ENCODE results near the gene KIF3A. TPM values are rescaled to one million over a fixed set of nuclear protein-coding genes. Genes with fewer than 3 reads are reported as not detected.

Gene KIF3A
- total RNA-seq, 1 experiment from 2014 or later: 13.2 TPM

DNA sequence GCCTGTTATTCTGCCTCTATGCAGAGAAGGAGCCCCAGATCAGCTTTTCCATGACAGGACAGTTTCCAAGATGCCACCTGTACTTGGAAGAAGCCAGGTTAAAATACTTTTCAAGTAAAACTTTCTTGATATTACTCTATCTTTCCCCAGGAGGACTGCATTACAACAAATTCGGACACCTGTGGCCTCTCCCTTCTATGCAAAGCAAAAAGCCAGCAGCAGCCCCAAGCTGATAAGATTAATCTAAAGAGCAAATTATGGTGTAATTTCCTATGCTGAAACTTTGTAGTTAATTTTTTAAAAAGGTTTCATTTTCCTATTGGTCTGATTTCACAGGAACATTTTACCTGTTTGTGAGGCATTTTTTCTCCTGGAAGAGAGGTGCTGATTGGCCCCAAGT, 63.9 kb downstream of the KIF3A start:
- H3K79me2 ChIP-seq (ENCODE audit: insufficient read depth, low read length): no peaks in the 10 kb centered on the region
- no peak overlapping the region for H3K18ac ChIP-seq (ENCODE audit: insufficient read length, low read depth, low read length)
- H2BK120ac ChIP-seq (ENCODE audit: low read depth, low read length, poor library complexity, severe bottlenecking): no peak overlapping the region
- no peak overlapping the region for H3K9ac ChIP-seq (ENCODE audit: extremely low read depth, insufficient read length, low read length)
- H3K56ac ChIP-seq (ENCODE audit: insufficient read length, low read depth, low read length): no peak overlapping the region
- H2BK20ac ChIP-seq (ENCODE audit: low read depth, low read length, poor library complexity, severe bottlenecking): no peak overlapping the region
- H3T11ph ChIP-seq (ENCODE audit: low read length): no peak overlapping the region
- H3K23ac ChIP-seq (ENCODE audit: insufficient read length, low read depth, low read length): no peak overlapping the region
- H4K8ac ChIP-seq (replicated peaks; ENCODE audit: insufficient read length, low read depth, low read length): no peak overlapping the region
- no peak overlapping the region for H3K27ac ChIP-seq (ENCODE audit: insufficient read length, low read depth, low read length)
- H3K23me2 ChIP-seq (ENCODE audit: insufficient read length, low read depth, low read length, poor library complexity, severe bottlenecking): no peaks in the 10 kb centered on the region
- DNase-seq: no peak
- H2BK15ac ChIP-seq (ENCODE audit: low read depth, low read length): no peak overlapping the region
- H3K4me2 ChIP-seq (ENCODE audit: insufficient read depth, insufficient read length, low read length): no peak overlapping the region
- no peaks in the 10 kb centered on the region for H3K9me3 ChIP-seq (ENCODE audit: control insufficient read depth, low read depth, low read length)
- H3K27me3 ChIP-seq (ENCODE audit: insufficient read depth, low read length): no peaks in the 10 kb centered on the region
- H4K91ac ChIP-seq (ENCODE audit: insufficient read length, low read depth, low read length): no peak overlapping the region
- H3K4me1 Mint-ChIP-seq: peaks cover 13% of the 10 kb centered on the region in 2 experiments
- no peak overlapping the region for H2BK5ac ChIP-seq (ENCODE audit: insufficient read length, low read length)
- WGBS (ENCODE audit: extremely low coverage, insufficient read length, low lambda C conversion rate): no CpG with 5 or more reads among the region's 1 CpG
- no peak overlapping the region for H2BK12ac ChIP-seq (ENCODE audit: insufficient read length, low read depth, low read length)
- H3K4me3 Mint-ChIP-seq: no peak overlapping the region
- no peak overlapping the region for H3K27ac Mint-ChIP-seq
- peaks cover 0 to 7% (median 0%) of the 10 kb centered on the region in 3 experiments; a peak in 3 of 7 replicates for H3K36me3 Mint-ChIP-seq (ENCODE audit: insufficient read depth in 1 of 3, low read depth in 3 of 3)
- no peaks in the 10 kb centered on the region for H3K4me1 ChIP-seq (ENCODE audit: insufficient read depth, low read length)
- H3K79me1 ChIP-seq (ENCODE audit: insufficient read depth, low read depth, low read length, poor library complexity, severe bottlenecking): no peaks in the 10 kb centered on the region
- no peak overlapping the region for H3K4ac ChIP-seq (ENCODE audit: low read depth, low read length)
- TF ChIP-seq, protein P1, sequence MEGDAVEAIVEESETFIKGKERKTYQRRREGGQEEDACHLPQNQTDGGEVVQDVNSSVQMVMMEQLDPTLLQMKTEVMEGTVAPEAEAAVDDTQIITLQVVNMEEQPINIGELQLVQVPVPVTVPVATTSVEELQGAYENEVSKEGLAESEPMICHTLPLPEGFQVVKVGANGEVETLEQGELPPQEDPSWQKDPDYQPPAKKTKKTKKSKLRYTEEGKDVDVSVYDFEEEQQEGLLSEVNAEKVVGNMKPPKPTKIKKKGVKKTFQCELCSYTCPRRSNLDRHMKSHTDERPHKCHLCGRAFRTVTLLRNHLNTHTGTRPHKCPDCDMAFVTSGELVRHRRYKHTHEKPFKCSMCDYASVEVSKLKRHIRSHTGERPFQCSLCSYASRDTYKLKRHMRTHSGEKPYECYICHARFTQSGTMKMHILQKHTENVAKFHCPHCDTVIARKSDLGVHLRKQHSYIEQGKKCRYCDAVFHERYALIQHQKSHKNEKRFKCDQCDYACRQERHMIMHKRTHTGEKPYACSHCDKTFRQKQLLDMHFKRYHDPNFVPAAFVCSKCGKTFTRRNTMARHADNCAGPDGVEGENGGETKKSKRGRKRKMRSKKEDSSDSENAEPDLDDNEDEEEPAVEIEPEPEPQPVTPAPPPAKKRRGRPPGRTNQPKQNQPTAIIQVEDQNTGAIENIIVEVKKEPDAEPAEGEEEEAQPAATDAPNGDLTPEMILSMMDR (conservative IDR thresholded peaks at IDR 0.05): no peak
- H2AFZ ChIP-seq (ENCODE audit: low read length): no peak overlapping the region
- H4K20me1 ChIP-seq (ENCODE audit: control insufficient read depth, insufficient read depth, insufficient read length): peaks cover 3% of the 10 kb centered on the region
- no peaks in the 10 kb centered on the region; the same call in 1 of the 2 replicates for H3K27me3 Mint-ChIP-seq (ENCODE audit: low read depth)
- H3K14ac ChIP-seq (ENCODE audit: insufficient read depth, low read length): no peak overlapping the region
- no peak overlapping the region for H2AK5ac ChIP-seq (ENCODE audit: insufficient read length, low read length)
- peaks cover 0 to 7% of the 10 kb centered on the region in 2 experiments; a peak in 3 of 5 replicates for H3K9me3 Mint-ChIP-seq
- no peak overlapping the region for H4K5ac ChIP-seq (ENCODE audit: insufficient read length, low read depth, low read length)
